GM23338 (cell line): ENCODE results near the gene RINT1.

Experiments used
- CREB1 ChIP-seq: fragments of 250-450 bp; sonication (Bioruptor Pico); IDR thresholded peaks from 2 replicates; pipeline ENCODE4 v1.5.0; 2020; ENCODE audit warnings: low read depth, mild to moderate bottlenecking, moderate library complexity
- EZH2 ChIP-seq: fragments of 200-600 bp; sonication (generic); IDR thresholded peaks from one replicate; pipeline ENCODE4 v1.8.0; 2017; ENCODE audit warnings: antibody characterized with exemption, mild to moderate bottlenecking, low read depth; ENCODE audit not compliant: unreplicated experiment
- JUNB ChIP-seq: IDR thresholded peaks from one replicate; pipeline ENCODE4 v1.6.1; 2016; ENCODE audit warnings: antibody characterized with exemption; ENCODE audit not compliant: unreplicated experiment
- POLR2AphosphoS5 ChIP-seq: IDR thresholded peaks from 2 replicates; pipeline ENCODE4 v1.6.1; 2016; ENCODE audit warnings: antibody characterized with exemption, low read depth
- TF ChIP-seq, protein P1 (sequence below), 2 experiments: fragments of 200-600 bp in 1 of 2; sonication (generic) in 1 of 2; conservative IDR thresholded peaks; 2 replicates each; pipeline versions ENCODE4 v1.5.1 to v1.6.1; 2016 to 2017; ENCODE audit warnings: antibody characterized with exemption in 2 of 2, low read depth in 2 of 2, mild to moderate bottlenecking in 2 of 2, moderate library complexity in 1 of 2

DNA sequence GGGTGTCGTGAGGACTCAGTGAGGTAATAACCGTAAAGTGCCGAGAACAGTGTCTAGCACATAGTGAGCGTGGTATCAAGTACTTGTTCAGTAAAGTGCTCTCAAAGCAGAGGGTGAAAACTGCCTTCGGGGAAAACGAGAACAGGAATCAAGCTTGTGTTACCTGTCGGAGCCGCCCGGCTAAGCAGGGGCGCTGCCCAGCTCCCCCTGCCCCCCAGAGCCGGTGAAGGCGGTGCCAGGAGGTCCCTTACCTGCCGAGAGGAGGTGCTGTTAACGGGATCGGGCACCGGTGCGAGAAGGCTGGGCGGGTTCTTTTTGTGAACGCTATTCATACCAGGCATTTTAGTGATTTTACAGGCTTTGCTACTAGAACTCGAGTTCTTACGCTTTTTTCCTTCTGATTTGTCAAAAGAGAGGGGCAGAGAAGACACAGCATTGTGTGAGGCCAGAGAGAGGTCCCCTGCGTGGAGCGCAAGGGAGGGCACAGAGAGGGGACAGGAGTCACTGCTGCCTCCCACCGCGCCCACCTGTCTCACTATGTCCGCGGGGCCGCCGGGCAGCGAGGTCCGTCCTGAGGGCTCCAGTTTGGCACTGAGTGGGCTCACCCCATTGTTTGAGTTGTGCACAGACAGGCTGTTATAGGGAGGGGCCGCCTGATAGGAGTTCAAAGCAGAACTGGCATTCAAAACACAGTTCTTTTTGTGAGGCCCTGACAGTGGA is 81.8 kb downstream of the RINT1 start:
- TF ChIP-seq, protein P1, sequence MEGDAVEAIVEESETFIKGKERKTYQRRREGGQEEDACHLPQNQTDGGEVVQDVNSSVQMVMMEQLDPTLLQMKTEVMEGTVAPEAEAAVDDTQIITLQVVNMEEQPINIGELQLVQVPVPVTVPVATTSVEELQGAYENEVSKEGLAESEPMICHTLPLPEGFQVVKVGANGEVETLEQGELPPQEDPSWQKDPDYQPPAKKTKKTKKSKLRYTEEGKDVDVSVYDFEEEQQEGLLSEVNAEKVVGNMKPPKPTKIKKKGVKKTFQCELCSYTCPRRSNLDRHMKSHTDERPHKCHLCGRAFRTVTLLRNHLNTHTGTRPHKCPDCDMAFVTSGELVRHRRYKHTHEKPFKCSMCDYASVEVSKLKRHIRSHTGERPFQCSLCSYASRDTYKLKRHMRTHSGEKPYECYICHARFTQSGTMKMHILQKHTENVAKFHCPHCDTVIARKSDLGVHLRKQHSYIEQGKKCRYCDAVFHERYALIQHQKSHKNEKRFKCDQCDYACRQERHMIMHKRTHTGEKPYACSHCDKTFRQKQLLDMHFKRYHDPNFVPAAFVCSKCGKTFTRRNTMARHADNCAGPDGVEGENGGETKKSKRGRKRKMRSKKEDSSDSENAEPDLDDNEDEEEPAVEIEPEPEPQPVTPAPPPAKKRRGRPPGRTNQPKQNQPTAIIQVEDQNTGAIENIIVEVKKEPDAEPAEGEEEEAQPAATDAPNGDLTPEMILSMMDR (conservative IDR thresholded peaks at IDR 0.05; ENCODE audit: low read depth in 2 of 2), result 0 out of 4 replicates have a peak, but pooled peaks of 1 of the 2 experiments have one; percentile 10
- TF ChIP-seq POLR2AphosphoS5, result no peak
- no peak for TF ChIP-seq CREB1 (CRISPR knock-in tag)
- TF ChIP-seq EZH2, result no peak
- TF ChIP-seq JUNB, result no peak
